Activated CD4-positive, alpha-beta T cell treated with anti-CD3 and anti-CD28 coated beads, Interleukin-2, amount 50 U/mL, for 4 hours (primary cell): ENCODE data around the gene CALD1.

Experiments used
- DNase-seq, 2 experiments: peaks; one replicate each; pipeline ENCODE4 v3.0.0-alpha.2; 2020

CALD1 gene

DNA sequence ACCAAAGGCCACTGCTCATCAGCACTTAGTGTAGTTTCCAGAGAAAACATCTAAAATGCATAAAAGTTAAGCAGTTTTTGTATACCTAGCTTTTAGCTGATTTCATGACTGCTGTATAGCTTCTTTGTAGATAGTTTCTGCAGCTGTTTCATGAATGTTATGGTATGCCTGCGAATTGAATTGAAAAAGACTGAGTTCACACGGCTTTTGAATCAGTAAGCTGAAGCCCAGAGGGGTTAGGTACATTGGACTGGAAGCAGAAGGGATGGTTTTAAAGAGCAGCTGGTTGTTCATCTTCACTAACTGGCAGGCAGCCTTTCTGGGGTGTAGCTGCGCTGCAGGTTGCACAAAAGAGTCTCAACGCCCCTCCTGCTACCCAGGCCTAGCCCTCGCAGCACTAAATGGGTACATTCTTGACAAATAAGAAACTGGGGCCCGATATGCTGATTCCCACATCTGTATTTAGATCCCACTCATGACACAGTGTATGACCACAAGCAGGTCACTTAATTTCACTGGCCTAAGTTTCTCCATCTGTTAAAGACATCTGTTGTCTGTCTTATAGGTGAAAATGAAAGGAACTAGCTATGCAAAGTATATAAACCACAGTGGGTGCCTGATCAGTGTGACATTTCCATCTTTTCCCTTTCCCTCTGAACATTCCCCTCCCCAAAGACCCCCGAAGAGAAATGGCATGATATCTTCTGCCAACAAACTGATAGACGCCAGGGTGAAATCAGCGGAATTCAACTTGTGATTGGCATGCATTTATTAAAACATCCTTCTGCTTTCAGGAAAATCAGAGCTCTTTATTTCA, 120.9 kb downstream of the CALD1 start:
- DNase-seq, result no peak

DNA sequence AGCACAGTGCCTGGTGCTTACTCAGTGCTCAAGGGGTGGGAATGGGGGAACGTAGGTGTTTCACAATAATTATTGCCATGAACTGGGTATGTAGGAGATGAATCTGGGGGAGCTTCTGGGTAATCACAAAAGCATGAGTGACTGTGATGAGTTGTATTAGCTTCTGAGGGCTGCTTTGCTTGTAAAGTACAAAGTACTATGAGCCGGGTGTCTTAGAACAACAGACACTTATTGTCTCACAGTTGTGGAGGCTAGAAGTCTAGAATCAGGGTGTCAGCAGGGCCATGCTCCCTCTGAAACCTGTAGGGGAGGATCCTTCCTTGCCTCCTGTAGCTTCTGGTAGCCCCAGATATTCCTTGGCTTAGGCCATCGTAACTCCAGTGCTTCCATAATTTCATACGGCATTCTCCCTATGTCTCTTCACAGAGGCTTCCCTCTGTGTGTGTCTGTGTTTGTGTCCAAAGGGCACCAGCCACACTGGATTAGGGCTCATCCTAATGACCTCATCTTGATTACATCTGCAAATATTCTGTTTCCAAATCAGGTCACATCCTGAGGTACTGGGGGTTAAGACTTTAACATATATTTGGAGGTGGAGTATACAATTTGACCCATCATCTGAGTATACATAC, 122.1 kb downstream of the CALD1 start:
- DNase-seq, result no peak

DNA sequence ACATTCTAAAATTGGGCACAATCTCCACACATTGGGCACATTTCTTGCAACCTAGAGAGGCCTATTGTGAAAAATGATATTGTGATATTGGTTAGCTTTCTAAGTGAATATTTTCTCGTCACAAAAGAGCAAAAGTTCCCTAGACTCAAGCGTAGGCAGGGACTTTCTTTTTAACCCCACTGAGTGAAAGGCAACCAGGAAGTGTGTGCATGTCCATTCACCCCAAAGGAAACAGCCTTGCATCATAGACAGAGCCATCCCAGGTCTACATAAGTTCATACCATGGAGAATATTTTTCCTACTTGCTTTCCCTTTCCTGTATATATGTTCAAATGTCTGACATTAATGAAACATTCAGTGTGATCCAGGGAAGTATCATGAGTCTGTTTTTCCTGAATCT, 122.6 kb downstream of the CALD1 start:
- DNase-seq, result no peak

DNA sequence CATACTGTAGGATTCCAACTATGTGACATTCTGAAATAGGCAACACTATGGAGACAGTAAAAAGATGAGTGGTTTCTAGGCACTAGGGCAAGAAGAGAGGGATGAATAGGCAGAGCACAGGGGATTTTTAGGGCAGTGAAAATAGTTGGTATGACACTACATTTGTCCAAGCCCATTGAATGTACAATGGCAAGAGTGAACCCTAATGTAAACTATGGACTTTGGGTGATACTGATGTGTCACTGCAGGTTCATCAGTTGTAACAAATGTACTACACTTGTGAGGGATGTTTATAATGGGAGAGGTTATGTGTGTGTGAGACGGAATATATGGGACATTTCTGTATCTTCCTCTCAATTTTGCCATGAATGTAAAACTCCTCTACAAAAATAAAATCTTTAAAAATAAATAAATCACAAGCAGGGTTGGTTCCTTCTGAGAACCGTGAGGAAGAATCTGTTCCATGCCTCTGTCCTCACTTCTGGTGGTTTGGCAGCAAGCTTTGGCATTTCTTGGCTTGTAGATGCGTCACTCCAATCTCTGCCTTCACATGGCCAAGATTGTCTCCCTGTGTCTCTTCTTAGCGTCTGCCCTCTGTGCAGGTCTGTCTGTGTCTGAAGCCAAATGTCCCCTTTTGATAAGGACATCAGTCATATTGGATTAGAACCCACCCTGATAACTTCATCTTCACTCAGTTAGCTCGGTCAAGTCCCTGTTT, 123.8 kb downstream of the CALD1 start:
- no peak for DNase-seq

DNA sequence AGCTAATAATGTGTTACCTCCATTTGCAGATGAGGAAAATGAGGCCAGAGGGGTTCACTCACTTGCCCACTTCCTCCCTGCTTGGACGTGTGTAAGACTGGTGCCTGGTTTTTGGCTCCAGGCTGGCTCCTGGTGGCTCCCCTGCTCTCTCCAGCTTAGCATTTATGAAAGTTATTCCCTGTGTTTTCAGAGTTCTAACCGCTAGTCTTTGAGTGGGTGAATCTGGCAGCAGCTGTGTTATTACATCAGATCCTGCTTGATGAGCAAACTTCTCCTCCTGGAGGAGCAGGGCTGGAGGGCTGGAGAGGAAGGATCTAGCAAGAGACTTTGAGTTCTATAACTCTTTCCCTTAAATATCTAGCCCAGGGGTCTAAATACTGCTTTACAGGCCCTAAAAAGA, 125.9 kb downstream of the CALD1 start:
- no peak for DNase-seq

DNA sequence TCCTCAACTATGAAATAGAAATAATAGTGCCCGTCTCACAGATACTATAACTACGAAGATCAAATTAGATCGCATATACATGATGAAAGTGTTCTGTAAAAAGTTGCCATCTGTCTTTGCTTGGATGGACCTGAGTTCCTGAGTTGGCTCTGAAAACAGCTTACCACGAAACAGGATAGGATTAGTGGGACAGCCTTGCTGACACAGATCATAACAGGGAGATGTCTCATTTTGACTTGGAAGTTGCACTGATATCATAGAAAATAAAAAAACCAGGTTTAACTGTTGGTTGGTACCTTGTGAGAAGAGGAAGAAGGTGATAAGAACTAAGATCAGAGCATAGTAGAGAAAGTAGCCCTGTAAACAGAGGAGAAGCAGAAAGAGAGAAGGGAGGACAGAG, 127.6 kb downstream of the CALD1 start:
- no peak for DNase-seq

DNA sequence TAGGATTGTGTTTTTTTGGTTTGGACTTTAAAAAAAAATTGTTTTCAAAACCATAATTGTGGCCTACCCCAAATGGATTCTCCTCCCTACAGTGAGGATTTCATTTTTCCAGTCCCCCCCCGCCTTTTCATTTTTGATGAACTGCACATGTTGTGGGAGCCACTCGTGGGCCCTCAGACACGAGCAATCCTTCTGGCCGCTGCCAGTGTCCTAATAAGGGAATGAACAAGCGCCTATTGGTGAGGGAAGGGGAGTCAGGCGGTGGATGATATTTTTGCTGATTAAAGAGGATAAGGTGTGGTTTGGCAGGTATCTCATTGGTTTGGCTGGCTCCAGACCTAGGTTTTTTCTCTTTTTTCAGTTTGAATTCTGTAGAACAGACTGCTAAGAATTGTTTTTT, 128.2 kb downstream of the CALD1 start:
- DNase-seq, result no peak

DNA sequence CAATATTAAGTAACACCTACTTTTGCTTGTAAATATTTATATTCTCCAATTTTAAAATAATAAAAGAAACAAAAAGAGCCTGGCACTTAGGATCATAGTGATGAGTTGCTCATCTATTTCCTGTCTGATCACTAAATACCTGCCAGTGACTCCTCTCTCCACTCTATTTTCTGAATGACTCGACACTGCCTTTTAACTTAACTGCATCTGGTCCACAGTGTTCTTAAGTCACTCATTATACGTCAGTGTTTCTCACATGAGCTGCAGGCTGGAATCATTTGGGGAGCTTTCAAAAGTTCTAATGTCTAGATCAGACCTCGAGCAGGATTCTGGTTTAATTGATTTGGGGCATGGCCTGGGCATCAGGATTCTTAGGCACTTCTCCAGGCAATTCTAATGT, 128.9 kb downstream of the CALD1 start:
- no peak for DNase-seq

DNA sequence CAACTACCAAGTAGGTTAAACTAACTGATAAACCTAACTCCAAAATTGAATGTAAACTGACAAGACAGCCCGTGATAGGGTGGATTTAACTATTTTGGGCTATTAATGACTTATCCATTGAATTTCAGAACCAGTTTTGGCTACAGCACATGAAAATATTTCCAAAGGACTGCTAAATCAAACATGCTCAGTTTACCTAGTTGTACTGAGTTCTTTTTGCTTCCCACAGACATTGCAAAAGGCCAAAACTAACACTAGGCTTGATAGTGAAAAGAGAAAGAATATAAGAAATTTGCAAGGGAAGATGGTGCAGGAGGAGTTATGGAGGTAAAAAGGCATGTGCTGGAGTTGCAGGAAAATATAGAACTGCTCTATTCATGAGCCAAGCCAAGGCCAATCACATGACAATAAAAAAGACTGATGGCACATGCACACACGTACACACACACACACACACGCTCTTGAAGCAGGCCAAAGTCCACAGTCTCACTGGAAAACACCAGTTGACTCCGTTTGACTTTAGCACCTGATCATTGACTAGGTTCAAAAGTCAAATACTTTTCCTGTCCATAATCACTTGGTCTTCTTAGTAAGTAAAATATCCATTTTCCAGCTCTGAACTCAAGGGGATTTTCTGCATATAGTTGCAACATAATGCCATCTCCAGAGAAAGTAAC, 130.9 kb downstream of the CALD1 start:
- DNase-seq, result no peak

DNA sequence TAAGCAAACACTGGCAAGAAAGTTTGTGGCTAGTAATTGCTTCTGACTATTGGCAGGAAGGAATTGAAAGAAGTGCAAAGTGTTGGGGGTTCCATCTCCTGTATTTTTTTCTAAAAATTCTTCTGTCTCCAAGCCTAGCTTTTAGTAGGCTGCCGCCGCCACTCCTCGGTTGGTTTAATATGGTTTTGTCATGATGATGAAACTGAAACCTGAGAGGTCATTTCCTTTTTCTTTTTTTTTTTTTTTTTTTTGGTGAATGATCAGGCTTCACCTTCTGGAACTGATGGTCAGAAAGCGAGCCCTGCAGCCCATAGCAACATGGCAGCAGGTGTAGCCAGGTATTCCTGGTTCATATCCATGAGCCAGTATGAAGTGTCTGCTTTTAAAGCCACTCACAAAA, 131.5 kb downstream of the CALD1 start:
- DNase-seq, result no peak

DNA sequence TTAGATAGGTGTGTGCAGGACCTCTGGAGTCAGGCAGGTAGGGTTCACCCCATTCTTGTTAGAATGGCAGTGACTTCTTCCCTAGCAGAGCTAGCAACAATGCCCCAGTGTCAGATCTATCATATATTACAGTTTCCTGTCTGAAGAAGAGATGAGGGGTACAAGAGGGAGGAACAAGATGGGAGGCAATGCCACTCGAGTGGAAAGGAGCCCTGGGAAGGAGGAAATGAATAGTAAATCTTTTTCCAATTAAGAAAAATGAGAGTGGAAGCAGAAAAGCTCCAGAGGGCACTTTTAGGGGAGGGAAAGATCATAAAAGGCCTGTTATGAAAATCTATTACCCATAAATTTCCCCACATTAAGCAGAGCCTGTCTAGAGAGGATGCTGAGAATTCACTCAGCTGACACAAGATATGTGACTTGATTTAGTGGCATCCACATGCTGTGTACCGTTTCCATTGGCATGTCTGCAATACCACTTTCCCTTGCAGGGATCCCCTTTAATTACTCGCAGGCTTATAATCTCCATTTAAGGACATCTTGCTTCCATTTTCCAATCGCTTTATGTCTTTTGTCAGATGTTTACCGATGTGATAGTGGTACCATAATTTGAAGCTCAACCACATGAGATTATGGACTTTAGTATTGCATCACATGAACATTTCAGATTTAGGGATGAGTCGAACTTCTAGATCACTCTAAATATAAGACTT, 136.9 kb downstream of the CALD1 start:
- no peak for DNase-seq

DNA sequence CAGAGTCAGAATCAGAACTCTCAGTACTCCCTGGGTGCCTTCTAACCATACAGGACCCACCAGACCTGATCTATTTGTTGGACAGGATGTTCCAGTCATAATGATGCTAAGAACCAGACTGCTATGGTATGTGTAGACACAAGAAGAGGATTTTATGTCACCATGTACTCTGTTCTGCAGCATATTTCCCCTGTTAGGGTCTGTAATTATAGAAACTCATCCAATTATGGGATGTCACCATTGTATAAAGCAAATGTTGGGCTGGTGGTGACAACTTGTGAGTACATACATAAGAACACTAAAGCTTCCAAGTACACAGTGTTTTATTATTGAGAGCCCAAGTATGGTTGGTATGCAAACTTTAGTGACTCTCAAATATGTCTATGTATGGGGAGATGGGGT, 139.8 kb downstream of the CALD1 start:
- DNase-seq, result no peak

DNA sequence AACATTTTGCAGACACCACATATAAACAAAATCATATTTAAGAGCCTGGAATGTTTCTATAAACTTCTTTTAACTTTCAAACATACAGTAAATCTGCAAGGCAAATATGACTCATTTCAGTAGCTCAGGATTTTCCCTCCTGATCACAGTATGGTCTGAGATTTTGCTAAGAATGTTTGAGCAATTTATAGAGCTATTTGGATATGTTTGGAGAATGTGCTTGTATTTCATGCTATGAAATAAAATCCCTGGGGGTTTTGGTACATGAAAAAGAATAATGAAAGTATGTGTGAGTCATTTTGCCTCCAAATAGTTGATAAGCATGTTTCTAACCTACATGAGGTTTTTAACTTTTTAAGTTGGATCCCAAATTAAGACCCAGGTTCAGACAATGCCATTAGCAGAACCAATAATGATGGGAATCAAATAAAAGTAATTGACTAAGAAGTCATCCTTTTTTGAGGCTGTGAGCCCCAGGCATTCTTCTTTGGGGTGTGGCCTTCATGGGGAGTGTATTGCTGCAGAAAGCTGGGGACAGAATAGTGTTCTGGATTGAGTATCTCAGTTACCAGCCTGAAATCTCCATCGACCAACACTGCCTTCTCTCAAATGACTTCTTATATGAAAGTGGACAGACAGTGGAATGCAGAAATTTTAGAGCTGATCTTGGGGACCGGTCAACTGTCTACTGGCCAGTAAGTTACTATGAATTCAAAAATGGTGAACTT, 140.8 kb downstream of the CALD1 start:
- no peak for DNase-seq

DNA sequence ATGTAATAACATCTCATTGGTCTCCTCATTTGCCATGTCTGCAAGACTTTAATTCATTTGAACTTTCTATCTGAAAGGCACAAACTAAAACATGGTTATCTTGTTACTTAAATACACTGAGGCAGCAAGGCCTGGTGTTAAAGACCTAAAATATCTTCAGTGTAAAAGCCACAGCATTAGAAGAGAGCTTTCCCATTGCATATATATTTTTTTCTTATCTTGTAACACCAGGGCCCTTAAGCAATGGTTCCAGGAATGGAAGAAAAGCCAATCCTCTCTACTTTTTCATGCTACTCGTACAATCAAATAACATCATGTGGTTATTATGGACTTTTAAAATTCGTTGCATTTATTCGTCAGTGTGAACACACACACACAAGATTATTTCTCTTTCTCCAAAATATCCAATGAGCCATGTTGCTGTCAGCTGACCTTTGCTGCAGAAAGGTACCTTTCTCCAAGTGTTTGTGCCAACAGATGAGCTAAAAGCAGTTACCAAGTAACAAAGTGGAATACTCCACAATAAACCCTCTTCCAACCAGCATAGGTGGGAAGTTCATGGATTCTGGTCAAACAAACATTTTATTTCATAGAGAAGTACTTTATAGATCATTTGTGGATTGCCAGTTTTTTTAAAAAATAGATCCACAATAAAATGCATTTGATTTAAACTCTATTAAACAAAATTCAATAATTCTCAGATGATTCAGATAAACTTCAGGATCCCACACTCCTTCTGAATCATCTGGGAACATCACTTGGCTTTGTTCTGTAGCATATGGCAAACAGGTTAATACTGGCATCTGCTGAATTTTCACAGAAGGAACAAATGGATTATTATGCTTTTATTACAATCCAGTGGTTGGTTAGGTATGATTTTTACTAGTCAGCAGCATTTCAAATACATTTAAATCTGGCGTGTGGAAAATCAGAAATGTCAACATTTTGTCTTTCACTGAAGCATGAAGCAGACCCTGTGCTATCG, 143.6 kb downstream of the CALD1 start:
- DNase-seq, result no peak

DNA sequence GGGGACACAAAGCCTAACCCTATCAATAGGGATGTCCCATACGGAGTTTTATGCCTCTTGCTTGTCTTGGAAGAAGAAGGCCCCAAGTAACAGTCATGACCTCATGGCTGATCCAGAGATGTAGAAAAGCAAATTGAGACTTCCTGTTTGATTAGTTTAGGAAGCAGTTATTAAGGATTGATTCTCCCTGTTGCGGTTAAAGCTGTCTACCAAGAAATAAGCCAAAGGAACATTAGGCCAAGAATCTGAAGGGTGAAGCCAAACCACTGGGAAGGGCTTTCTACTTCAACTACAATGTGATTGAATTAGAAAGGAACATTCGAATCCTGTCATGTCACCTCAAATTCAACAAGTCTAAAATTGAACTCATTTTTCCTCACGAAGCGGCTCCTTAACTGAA, 146.3 kb downstream of the CALD1 start:
- no peak for DNase-seq

DNA sequence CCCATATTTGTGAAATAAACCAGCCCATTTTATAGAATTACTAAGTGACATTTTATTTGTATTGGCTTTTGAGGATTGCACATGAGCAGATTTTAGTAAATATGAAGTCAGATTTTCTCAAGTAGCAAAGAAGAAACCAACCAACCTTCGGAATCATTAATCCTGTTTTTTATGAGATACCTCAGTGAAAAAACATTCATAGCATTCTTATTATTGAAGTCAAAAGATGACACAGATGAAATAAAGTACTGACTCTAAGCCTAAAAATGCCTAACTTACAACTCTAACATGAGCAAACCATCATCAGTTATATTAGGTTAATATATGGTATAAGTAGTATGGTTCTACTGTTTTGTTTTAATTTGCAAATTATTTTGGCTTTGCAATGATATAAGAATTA, 147.0 kb downstream of the CALD1 start:
- DNase-seq, result no peak

DNA sequence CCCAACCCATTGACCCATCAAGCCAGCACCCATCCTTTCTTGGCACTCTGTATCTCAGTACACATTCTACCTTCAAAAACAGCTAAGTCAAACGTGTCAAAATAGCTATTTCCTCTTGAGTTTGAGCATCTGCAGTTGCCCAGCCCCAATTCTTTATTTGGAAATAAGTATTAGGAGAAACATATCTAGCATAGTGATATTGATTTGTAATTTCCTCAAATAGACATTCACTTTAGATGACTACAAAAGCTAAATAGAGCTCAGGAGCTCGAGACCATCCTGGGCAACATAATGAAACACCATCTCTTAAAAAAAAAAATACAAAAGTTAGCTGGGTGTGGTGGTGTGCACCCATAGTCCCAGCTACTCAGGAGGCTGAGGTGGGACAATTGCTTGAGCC, 147.6 kb downstream of the CALD1 start:
- DNase-seq, result no peak

DNA sequence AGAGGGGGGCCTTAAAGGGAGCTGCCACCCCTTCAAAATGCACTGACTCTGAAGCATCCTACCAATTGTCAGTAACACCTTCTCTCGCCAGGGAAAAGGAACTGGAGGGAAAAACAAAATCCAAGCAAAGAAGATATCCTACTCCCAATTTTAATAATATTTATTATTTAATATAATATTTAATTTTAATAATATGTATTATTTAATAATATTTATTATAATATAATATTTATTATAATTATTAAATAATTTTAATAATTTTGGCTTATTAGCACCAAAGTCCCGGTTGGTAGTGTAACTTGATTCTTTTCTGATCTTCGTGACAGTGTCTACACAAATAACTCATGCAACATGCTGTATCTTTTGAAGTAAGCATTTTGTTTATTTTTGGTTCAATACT, 148.3 kb downstream of the CALD1 start:
- no peak for DNase-seq

DNA sequence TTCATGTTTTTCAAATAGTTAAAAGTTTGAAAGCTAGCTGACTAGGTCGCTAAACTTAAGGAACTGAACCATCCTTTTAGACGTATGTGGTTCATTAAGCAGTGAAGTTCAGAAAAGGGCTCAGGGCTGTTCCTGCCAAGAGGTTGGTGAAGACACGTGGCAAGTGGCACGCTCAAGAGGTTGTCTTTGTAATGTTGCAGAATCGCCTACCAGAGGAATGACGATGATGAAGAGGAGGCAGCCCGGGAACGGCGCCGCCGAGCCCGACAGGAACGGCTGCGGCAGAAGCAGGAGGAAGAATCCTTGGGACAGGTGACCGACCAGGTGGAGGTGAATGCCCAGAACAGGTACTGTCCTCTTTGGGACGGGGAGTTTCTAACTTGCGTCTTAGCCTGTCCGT, 149.1 kb downstream of the CALD1 start:
- no peak for DNase-seq

DNA sequence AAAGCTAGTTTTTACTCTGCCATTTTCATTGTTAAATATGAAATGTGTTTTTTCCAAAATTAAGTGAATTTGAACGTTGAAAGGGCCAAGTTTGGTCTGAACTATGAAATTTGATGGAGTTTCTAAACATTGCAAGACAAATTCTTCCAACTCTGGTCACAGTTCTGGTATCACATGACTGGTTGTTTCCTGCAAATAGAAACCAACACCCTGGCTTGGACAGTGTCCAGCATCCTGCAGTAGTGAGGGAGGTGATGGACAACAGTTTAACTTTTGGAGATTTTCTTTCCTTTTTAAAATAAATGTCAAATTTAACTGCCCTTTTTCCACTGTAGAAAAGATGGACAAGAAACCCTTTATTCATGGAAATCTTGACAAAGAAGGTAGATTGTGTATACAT, 152.1 kb downstream of the CALD1 start:
- no peak for DNase-seq
